Stimulated activated CD4-positive, alpha-beta T cell treated with anti-CD3 and anti-CD28 coated beads, Interleukin-1b, Interleukin-23, amount 100 ng/mL, for 1 hour (primary cell): Measurements from ENCODE around the gene PTCHD4.

Experiments
- DNase-seq, 2 donors: peaks; one replicate each; pipeline ENCODE4 v3.0.0-alpha.2; 2020; ENCODE audit warnings: low read depth in 2 of 2

Gene PTCHD4

GRCh38 chr6:48099713-48100587 lies 11.0 kb downstream of the PTCHD4 start:
- DNase-seq = no peak

GRCh38 chr6:48098923-48099322 lies 12.1 kb downstream of the PTCHD4 start:
- DNase-seq = no peak

- no peak for DNase-seq
These were observed 18.3 kb downstream of the PTCHD4 start for GRCh38 chr6:48092550-48093217.

GRCh38 chr6:48090546-48090945 lies 20.5 kb downstream of the PTCHD4 start:
- no peak for DNase-seq

- no peak for DNase-seq
These were observed 23.5 kb downstream of the PTCHD4 start for GRCh38 chr6:48087448-48087847.

- DNase-seq = no peak
These were observed 24.8 kb downstream of the PTCHD4 start for GRCh38 chr6:48086187-48086586.

- no peak for DNase-seq
These were observed 25.8 kb downstream of the PTCHD4 start for GRCh38 chr6:48085131-48085741.

- DNase-seq = no peak
These were observed 26.8 kb downstream of the PTCHD4 start for GRCh38 chr6:48084201-48084600.

- DNase-seq = no peak
These were observed 30.6 kb downstream of the PTCHD4 start for GRCh38 chr6:48080227-48081009.

- no peak for DNase-seq
These were observed 32.9 kb downstream of the PTCHD4 start for GRCh38 chr6:48078120-48078519.

GRCh38 chr6:48075181-48075580 lies 35.8 kb downstream of the PTCHD4 start:
- DNase-seq = no peak

- no peak for DNase-seq
These were observed 36.8 kb downstream of the PTCHD4 start for GRCh38 chr6:48073976-48074767.

- no peak for DNase-seq
These were observed 39.2 kb downstream of the PTCHD4 start for GRCh38 chr6:48071833-48072232.

GRCh38 chr6:48069280-48069679 lies 41.7 kb downstream of the PTCHD4 start:
- no peak for DNase-seq

- no peak for DNase-seq
These were observed 42.4 kb downstream of the PTCHD4 start for GRCh38 chr6:48068278-48069251.

GRCh38 chr6:48067886-48068277 lies 43.1 kb downstream of the PTCHD4 start:
- DNase-seq = no peak

GRCh38 chr6:48067148-48067712 lies 43.8 kb downstream of the PTCHD4 start:
- DNase-seq = no peak

- DNase-seq = no peak
These were observed 49.6 kb downstream of the PTCHD4 start for GRCh38 chr6:48061265-48061990.
